Tibial nerve (tissue), 4 donors: ENCODE data around the gene BCL2L11. TPM values are rescaled to one million over a fixed set of nuclear protein-coding genes. Genes with fewer than 3 reads are reported as not detected.

Experiments
- DNase-seq, 2 donors: peaks; one replicate each; pipeline ENCODE4 v3.0.0-alpha.2; 2019; ENCODE audit warnings: low spot score in 2 of 2
- H3K27ac ChIP-seq, 4 donors: fragments of 200-600 bp; sonication (generic) in 3 of 4; one replicate each; pipeline ENCODE4 v1.5.1; 2017 to 2019; ENCODE audit warnings: mild to moderate bottlenecking in 1 of 4
- H3K27me3 ChIP-seq, 2 donors: fragments of 200-600 bp; sonication (generic) in 1 of 2; one replicate each; pipeline versions ENCODE4 v1.5.1 to v1.6.0; 2017 to 2019
- H3K36me3 ChIP-seq, 3 donors: fragments of 200-600 bp; sonication (generic); one replicate each; pipeline ENCODE4 v1.5.1; 2018 to 2019
- H3K4me1 ChIP-seq, 4 donors: fragments of 200-600 bp; sonication (generic) in 3 of 4; one replicate each; pipeline ENCODE4 v1.5.1; 2017 to 2019
- H3K4me3 ChIP-seq, 4 donors: fragments of 200-600 bp; sonication (generic) in 3 of 4; one replicate each; pipeline ENCODE4 v1.5.1; 2017 to 2019; ENCODE audit warnings: mild to moderate bottlenecking in 1 of 4, moderate library complexity in 1 of 4
- H3K9me3 ChIP-seq, 4 donors: fragments of 200-600 bp; sonication (generic) in 3 of 4; one replicate each; pipeline ENCODE4 v1.5.1; 2017 to 2019
- EP300 ChIP-seq, 2 donors: sonication (generic); formaldehyde crosslinking; IDR thresholded peaks; one replicate each; pipeline ENCODE4 v1.6.1; 2017; ENCODE audit warnings: antibody characterized with exemption in 2 of 2, mild to moderate bottlenecking in 1 of 2
- POLR2A ChIP-seq, 2 donors: fragments of 450-650 bp; IDR thresholded peaks; one replicate each; pipeline ENCODE4 v1.6.1; 2017; ENCODE audit warnings: antibody characterized with exemption in 2 of 2, mild to moderate bottlenecking in 2 of 2, moderate library complexity in 2 of 2
- WGBS, 2 donors: methylation state at CpG; one replicate each; pipeline ENCODE4 v1.1.5; 2018; 5-methylcytosine and 5-hydroxymethylcytosine counted together
- total RNA-seq, 4 donors: library from RNA; depleted of rRNA; stranded (reverse); fragments of >200 nt; gene quantifications; one replicate each; pipeline ENCODE4 v1.1.0, GENCODE V29; 2016
- TF ChIP-seq, protein P1 (sequence below), 5 experiments: fragments of 200-600 bp in 3 of 5; fragments of 450-650 bp in 2 of 5; sonication (generic) in 3 of 5; IDR thresholded peaks; one replicate each; pipeline ENCODE4 v1.5.1; 2016 to 2019; ENCODE audit warnings: antibody characterized with exemption in 5 of 5, mild to moderate bottlenecking in 3 of 5, moderate library complexity in 2 of 5

BCL2L11 gene
- total RNA-seq, 4 donors from 2014 or later = 8.7 to 36.5 (median 25.8) TPM

DNA sequence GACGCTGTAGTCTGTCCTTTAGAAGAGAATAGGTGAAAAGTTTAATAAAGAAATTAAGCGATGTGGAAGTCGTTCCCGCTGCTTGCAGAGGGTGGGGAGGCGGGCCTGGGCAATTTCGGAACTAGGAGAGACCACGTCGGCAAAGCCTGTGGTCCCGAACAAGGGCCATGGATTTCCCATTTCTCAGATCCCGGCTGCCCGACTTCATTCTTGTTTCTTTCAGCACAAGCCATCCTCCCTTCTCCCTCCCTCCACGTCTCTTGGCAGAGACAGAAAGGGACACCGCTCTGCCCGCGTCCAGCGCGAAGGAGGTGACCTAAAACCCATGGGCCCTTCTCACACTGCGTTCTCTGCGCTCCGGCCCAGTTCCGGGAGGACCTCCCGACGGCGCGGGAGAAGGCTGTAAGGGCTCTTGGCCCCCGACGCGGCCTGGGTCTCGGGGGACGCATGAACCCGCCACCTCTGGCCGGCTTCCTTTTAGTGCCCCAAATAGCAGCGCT is 2.2 kb upstream of the BCL2L11 start:
- no peaks in the 10 kb centered on the region for H3K36me3 ChIP-seq
- peaks cover 0 to 51% (median 36%) of the 10 kb centered on the region in 4 donors for H3K4me1 ChIP-seq
- no peak for TF ChIP-seq POLR2A (IDR thresholded peaks at IDR 0.05)
- TF ChIP-seq EP300 (IDR thresholded peaks at IDR 0.05) = peak in 1 of 2 donors; percentile 2
- TF ChIP-seq, protein P1, sequence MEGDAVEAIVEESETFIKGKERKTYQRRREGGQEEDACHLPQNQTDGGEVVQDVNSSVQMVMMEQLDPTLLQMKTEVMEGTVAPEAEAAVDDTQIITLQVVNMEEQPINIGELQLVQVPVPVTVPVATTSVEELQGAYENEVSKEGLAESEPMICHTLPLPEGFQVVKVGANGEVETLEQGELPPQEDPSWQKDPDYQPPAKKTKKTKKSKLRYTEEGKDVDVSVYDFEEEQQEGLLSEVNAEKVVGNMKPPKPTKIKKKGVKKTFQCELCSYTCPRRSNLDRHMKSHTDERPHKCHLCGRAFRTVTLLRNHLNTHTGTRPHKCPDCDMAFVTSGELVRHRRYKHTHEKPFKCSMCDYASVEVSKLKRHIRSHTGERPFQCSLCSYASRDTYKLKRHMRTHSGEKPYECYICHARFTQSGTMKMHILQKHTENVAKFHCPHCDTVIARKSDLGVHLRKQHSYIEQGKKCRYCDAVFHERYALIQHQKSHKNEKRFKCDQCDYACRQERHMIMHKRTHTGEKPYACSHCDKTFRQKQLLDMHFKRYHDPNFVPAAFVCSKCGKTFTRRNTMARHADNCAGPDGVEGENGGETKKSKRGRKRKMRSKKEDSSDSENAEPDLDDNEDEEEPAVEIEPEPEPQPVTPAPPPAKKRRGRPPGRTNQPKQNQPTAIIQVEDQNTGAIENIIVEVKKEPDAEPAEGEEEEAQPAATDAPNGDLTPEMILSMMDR (IDR thresholded peaks at IDR 0.05) = no peak
- peaks cover 0 to 34% of the 10 kb centered on the region in 2 donors for H3K27me3 ChIP-seq
- 12 to 20% methylated on average over 33 of the region's 33 CpGs for WGBS, 2 donors
- H3K27ac ChIP-seq = peak overlapping the region in 3 of 4 donors; percentile 1 to 60 (median 30)
- no peak for DNase-seq
- H3K4me3 ChIP-seq = peak overlapping the region; percentile 29 to 92 (median 82)
- H3K9me3 ChIP-seq = no peaks in the 10 kb centered on the region

DNA sequence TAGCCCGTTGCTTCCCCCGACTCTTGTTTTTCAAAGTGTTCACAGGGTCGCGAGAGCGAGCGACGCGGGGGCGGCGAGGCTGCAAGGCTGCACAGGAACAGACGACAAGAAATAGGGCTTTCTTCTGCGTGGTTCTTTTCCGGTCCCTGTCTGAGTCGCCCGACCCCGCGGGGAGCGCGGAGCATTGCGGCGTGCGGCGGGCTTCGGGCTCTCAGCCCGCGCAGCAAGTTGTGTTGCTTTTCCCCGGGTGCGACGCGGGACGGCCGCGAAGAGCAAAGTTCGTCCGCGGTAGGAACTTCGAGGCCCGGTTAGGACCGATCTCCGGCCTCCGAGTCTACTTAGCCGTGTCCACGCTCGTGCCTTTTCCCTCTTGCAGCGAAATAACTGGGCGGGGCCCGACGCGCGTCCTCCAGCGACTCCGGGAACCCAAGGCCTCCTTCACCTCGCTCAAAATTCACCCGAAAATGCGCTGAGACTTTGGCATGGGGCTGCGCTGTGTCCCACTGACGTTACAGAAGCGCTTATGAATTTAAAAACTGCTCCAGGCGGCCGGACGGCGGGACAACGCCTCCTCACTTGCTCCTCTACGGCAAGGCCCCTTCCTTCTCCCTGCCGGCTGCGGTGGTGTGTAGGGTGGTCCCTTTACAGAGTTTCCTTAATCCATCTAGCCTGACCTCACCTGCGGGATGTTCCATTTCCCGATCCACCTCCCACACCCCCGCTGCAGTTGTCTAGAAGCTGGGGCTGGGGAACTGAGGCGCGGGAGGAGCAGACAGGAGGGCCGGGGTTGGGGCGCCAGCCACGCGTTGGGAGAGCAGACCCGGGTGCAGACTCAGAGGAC is 1.5 kb upstream of the BCL2L11 start:
- DNase-seq = no peak
- Histone ChIP-seq H3K27me3 (peaks cover 0 to 29% of the 10 kb centered on the region in 2 donors), H3K4me1 (peaks cover 0 to 56% (median 43%) of the 10 kb centered on the region in 4 donors), H3K36me3 (peaks cover 0 to 2% (median 1%) of the 10 kb centered on the region in 3 donors), H3K9me3 (no peaks in the 10 kb centered on the region), H3K27ac (peak overlapping the region in 3 of 4 donors; percentile 1 to 60 (median 23)), H3K4me3 (peak overlapping the region; percentile 29 to 92 (median 82))
- TF ChIP-seq EP300 (IDR thresholded peaks at IDR 0.05) = peak in 1 of 2 donors; percentile 5
- no peak for TF ChIP-seq POLR2A (IDR thresholded peaks at IDR 0.05)
- TF ChIP-seq, protein P1 (IDR thresholded peaks at IDR 0.05) = no peak
- 13 to 24% methylated on average over 31 to 76 of the region's 76 CpGs for WGBS, 2 donors

DNA sequence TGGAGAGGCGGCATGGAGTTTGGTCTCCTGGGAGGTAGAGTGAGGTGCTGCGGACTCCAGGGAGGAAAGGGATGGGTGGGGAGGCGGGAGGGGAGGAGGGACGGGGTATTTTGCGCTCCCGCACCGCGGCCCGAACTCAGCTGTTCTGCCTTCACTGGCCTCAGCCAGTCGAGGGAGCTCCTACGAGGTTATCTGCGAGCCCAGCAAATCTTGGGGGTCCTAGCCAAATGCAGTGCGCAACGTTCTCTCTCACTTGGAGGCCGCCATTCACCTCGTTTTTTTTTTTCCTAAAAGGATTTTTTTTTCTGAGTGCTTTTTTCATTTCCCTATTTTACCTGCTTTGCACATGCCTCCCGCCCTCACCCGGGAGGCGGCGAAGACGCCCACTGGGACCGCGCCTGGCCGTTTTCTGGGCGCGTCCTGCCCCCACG is 877 bp upstream of the BCL2L11 start:
- Histone ChIP-seq H3K27me3 (peaks cover 0 to 23% of the 10 kb centered on the region in 2 donors), H3K9me3 (no peaks in the 10 kb centered on the region), H3K27ac (peak overlapping the region in 2 of 4 donors; percentile 79 to 89), H3K4me1 (peaks cover 0 to 60% (median 43%) of the 10 kb centered on the region in 4 donors), H3K36me3 (peaks cover 0 to 8% (median 3%) of the 10 kb centered on the region in 3 donors), H3K4me3 (peak overlapping the region; percentile 67 to 92 (median 82))
- TF ChIP-seq EP300 (IDR thresholded peaks at IDR 0.05) = no peak
- no peak for TF ChIP-seq POLR2A (IDR thresholded peaks at IDR 0.05)
- DNase-seq = no peak
- 14% methylated on average over 27 of the region's 27 CpGs for WGBS, 2 donors

DNA sequence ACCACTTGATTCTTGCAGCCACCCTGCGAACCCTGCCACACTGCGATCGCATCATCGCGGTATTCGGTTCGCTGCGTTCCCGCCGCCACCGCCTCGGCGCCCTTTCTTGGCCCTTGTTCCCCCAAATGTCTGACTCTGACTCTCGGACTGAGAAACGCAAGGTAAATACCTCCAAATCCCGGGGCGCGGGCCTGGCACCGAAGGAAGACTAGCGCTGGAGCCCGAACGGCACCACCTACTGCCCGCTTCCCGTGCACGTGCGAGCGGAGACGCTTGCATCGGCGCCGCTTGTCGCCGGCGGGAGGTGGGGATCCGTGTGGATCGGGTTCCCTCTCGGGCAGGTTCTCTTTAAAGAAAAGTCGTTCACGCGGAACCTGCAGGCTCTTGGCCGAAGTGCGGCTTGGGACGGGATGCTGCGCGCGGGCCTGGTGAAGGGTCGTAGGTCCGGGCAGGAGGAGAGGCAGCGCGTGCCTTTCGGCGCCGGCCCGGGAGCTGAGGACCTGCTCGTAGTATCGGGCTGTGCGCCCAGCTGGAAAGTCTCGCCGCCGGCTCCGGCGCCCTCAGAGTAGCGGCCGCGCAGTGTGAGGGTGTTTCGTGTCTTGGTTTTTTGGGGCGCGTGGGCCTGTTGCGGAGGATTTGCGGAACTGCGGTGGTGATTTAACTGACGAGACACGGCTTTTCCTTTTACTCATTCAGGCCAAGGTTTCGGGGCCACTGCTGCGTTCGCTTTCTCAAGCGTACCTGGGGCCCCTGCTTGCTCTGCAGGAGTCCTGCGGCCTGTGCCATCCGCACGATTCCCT is 514 bp downstream of the BCL2L11 start:
- peaks cover 0 to 63% (median 45%) of the 10 kb centered on the region in 4 donors for H3K4me1 ChIP-seq
- H3K36me3 ChIP-seq = peaks cover 0 to 12% (median 3%) of the 10 kb centered on the region in 3 donors
- peaks cover 0 to 13% of the 10 kb centered on the region in 2 donors for H3K27me3 ChIP-seq
- no peaks in the 10 kb centered on the region for H3K9me3 ChIP-seq
- DNase-seq = peak; percentile 14 to 16
- H3K4me3 ChIP-seq = peak overlapping the region; percentile 82 to 92 (median 85)
- H3K27ac ChIP-seq = peak overlapping the region in 3 of 4 donors; percentile 57 to 89 (median 79)
- TF ChIP-seq POLR2A (IDR thresholded peaks at IDR 0.05) = no peak
- TF ChIP-seq EP300 (IDR thresholded peaks at IDR 0.05) = no peak
- TF ChIP-seq, protein P1 (IDR thresholded peaks at IDR 0.05) = no peak
- WGBS, 2 donors = 0 to 1% methylated on average over 53 to 67 of the region's 80 CpGs
